ENCODE results near the gene NPAS3.

DNA sequence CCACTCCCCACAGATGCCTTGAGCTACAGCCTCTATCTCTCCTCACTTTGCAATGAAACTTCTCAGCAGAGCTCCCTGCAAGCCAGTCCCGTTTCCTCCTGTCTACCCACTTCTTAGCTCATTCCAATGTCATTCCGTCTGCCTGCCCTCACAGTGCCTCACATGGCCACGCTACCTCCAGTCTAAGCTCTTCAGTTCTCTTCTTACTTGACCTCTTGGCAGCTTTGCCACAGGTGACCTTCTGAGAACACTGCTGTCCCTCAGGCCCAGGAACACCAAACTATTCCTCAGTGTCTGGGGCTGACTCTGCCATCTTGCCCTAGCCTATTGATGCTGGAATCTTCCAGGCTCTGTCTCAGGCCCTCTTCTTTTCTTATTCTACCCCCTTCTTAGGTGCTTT, 902.1 kb downstream of the NPAS3 start:
- TF ChIP-seq, protein P1, sequence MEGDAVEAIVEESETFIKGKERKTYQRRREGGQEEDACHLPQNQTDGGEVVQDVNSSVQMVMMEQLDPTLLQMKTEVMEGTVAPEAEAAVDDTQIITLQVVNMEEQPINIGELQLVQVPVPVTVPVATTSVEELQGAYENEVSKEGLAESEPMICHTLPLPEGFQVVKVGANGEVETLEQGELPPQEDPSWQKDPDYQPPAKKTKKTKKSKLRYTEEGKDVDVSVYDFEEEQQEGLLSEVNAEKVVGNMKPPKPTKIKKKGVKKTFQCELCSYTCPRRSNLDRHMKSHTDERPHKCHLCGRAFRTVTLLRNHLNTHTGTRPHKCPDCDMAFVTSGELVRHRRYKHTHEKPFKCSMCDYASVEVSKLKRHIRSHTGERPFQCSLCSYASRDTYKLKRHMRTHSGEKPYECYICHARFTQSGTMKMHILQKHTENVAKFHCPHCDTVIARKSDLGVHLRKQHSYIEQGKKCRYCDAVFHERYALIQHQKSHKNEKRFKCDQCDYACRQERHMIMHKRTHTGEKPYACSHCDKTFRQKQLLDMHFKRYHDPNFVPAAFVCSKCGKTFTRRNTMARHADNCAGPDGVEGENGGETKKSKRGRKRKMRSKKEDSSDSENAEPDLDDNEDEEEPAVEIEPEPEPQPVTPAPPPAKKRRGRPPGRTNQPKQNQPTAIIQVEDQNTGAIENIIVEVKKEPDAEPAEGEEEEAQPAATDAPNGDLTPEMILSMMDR (IDR thresholded peaks at IDR 0.05), result no peak
- TF ChIP-seq POLR2A (IDR thresholded peaks at IDR 0.05), result no peak
